ENCODE data around the gene MESP2. TPM values are rescaled to one million over a fixed set of nuclear protein-coding genes. Genes with fewer than 3 reads are reported as not detected.
A peak's percentile ranks its signal among the peaks of the same experiment; 100 is the strongest.
"Not testable (repeated sequence)": the region's sequence is repeated elsewhere in the genome, so short reads cannot be mapped to it uniquely, and the experiment has no call there.

The MESP2 gene
- total and polyA plus RNA-seq, 4 donors: 0.03 TPM; not detected in 3

GRCh38 chr15:89785774-89786140 is 9.6 kb downstream of the MESP2 start:
- H3K27me3 ChIP-seq (ENCODE audit: control insufficient read depth in 4 of 4, insufficient read depth in 4 of 4, low read length in 3 of 4): no peaks in the 10 kb centered on the region
- peak in 1 of 2 donors; percentile 1 for TF ChIP-seq HNF4A (conservative IDR thresholded peaks at IDR 0.05)
- TF ChIP-seq ZBTB33 (IDR thresholded peaks at IDR 0.05): no peak
- no peak for DNase-seq (ENCODE audit: low spot score)
- no peaks in the 10 kb centered on the region for H3K9me3 ChIP-seq (ENCODE audit: control insufficient read depth in 4 of 4, low read length in 3 of 4)
- no peak overlapping the region for H3K9ac ChIP-seq (ENCODE audit: low read depth in 1 of 2, low read length in 2 of 2)
- H3K4me3 ChIP-seq (ENCODE audit: low read depth in 1 of 3, low read length in 3 of 3): no peak overlapping the region
- H3K27ac ChIP-seq (ENCODE audit: low read depth in 1 of 2, low read length in 2 of 2): no peak overlapping the region
- H3K36me3 ChIP-seq (ENCODE audit: control insufficient read depth in 4 of 4, insufficient read depth in 3 of 4, low read depth in 1 of 4, low read length in 3 of 4): peaks cover 14 to 27% (median 17%) of the 10 kb centered on the region in 4 donors
- peaks cover 5 to 35% (median 25%) of the 10 kb centered on the region in 4 donors for H3K4me1 ChIP-seq (ENCODE audit: control insufficient read depth in 4 of 4, insufficient read depth in 4 of 4, low read length in 3 of 4)

- no peak for TF ChIP-seq NR2F2 (IDR thresholded peaks at IDR 0.05)
- TF ChIP-seq RAD21 (IDR thresholded peaks at IDR 0.05): no peak
- TF ChIP-seq HNF4G (IDR thresholded peaks at IDR 0.05): no peak
- TF ChIP-seq YY1 (IDR thresholded peaks at IDR 0.05): no peak
- TF ChIP-seq GABPA (IDR thresholded peaks at IDR 0.05 in 1 of 2, conservative IDR thresholded peaks at IDR 0.05 in 1 of 2): no peak
- no peak for TF ChIP-seq ZBTB33 (IDR thresholded peaks at IDR 0.05)
- no peak for TF ChIP-seq FOXA1 (IDR thresholded peaks at IDR 0.05)
- no peak for TF ChIP-seq JUND (IDR thresholded peaks at IDR 0.05)
- TF ChIP-seq CTCF (IDR thresholded peaks at IDR 0.05; ENCODE audit: low read depth, low read length, missing input control): no peak
- TF ChIP-seq ATF3 (IDR thresholded peaks at IDR 0.05): no peak
- no peak for TF ChIP-seq SP1 (IDR thresholded peaks at IDR 0.05)
- no peak for TF ChIP-seq RXRA (IDR thresholded peaks at IDR 0.05)
- no peak for TF ChIP-seq EGR1 (IDR thresholded peaks at IDR 0.05; ENCODE audit: low read depth in 2 of 2)
- H3K27ac ChIP-seq (ENCODE audit: low read depth in 1 of 2, low read length in 2 of 2): no peak overlapping the region
- no peak overlapping the region for H3K4me3 ChIP-seq (ENCODE audit: low read depth in 1 of 3, low read length in 3 of 3)
- no peak for DNase-seq (ENCODE audit: low spot score)
- H3K4me1 ChIP-seq (ENCODE audit: control insufficient read depth in 4 of 4, insufficient read depth in 4 of 4, low read length in 3 of 4): peaks cover 5 to 23% (median 20%) of the 10 kb centered on the region in 4 donors
- H3K9ac ChIP-seq (ENCODE audit: low read depth in 1 of 2, low read length in 2 of 2): no peak overlapping the region
- H3K27me3 ChIP-seq (ENCODE audit: control insufficient read depth in 4 of 4, insufficient read depth in 4 of 4, low read length in 3 of 4): no peaks in the 10 kb centered on the region
- 95% methylated on average over 3 of the region's 3 CpGs for WGBS
- peaks cover 24 to 48% (median 31%) of the 10 kb centered on the region in 4 donors for H3K36me3 ChIP-seq (ENCODE audit: control insufficient read depth in 4 of 4, insufficient read depth in 3 of 4, low read depth in 1 of 4, low read length in 3 of 4)
- H3K9me3 ChIP-seq (ENCODE audit: control insufficient read depth in 4 of 4, low read length in 3 of 4): no peaks in the 10 kb centered on the region
Observed at GRCh38 chr15:89787944-89788343, 11.8 kb downstream of the MESP2 start.

DNA sequence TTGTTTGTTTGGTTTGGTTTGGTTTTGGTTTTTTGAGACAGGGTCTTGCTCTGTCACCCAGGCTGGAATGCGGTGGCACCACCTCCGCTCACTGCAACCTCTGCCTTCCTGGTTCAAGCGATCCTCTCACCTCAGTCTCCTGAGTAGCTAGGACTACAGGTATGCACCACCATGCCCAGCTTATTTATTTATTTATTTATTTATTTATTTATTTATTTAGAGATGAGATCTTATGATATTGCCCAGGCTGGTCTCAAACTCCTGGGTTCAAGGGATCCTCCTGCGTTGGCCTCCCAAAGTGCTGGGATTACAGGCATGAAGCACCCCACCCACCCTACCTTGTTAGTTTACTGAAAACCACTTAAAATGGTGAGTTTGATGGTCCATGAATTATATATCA is 12.5 kb downstream of the MESP2 start:
- not testable (repeated sequence) for H3K4me3 ChIP-seq (ENCODE audit: low read depth in 1 of 3, low read length in 3 of 3); H3K9ac ChIP-seq (ENCODE audit: low read depth in 1 of 2, low read length in 2 of 2); H3K27ac ChIP-seq (ENCODE audit: low read depth in 1 of 2, low read length in 2 of 2); H3K9me3 ChIP-seq (ENCODE audit: control insufficient read depth in 4 of 4, low read length in 3 of 4); H3K27me3 ChIP-seq (ENCODE audit: control insufficient read depth in 4 of 4, insufficient read depth in 4 of 4, low read length in 3 of 4); DNase-seq (ENCODE audit: low spot score)
- 98% methylated on average over 4 of the region's 4 CpGs for WGBS
- H3K4me1 ChIP-seq (ENCODE audit: control insufficient read depth in 4 of 4, insufficient read depth in 4 of 4, low read length in 3 of 4): peaks cover 5 to 23% (median 20%) of the 10 kb centered on the region in 4 donors
- H3K36me3 ChIP-seq (ENCODE audit: control insufficient read depth in 4 of 4, insufficient read depth in 3 of 4, low read depth in 1 of 4, low read length in 3 of 4): peaks cover 24 to 51% (median 33%) of the 10 kb centered on the region in 4 donors

All from liver (tissue), 9 donors.